ENCODE data around the gene DUSP10.

DNA sequence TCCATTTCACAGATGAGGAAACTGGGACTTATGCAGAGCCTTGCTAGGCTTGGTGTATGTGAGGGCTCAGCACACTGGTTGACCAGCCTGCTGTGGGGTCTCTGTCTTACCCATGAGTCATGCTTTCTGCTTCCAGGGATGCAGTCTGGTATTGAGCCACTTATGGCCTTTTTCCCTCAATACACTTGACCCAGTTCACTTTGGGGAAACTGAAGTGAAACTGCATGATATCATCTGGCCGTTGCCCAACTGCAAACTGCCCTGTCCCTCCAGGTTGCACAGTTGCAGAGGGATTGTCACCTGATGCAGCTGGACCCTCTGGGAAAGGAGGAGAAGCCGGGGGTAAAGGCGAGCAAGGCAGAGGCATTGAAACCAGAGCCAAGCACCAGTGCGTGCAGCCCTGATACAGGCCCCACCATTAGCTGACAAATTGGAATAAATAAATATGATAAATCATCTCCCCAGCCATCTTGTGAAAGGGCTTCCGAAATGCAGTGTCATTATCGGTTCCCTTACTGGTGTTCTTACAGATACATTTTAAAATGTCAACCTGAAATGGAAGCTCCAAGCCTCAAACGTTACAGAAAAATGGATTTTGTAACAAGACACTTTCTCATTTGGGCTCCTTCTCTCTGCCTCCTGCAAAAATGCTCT is 39.3 kb upstream of the DUSP10 start:
- TF ChIP-seq, protein P1, sequence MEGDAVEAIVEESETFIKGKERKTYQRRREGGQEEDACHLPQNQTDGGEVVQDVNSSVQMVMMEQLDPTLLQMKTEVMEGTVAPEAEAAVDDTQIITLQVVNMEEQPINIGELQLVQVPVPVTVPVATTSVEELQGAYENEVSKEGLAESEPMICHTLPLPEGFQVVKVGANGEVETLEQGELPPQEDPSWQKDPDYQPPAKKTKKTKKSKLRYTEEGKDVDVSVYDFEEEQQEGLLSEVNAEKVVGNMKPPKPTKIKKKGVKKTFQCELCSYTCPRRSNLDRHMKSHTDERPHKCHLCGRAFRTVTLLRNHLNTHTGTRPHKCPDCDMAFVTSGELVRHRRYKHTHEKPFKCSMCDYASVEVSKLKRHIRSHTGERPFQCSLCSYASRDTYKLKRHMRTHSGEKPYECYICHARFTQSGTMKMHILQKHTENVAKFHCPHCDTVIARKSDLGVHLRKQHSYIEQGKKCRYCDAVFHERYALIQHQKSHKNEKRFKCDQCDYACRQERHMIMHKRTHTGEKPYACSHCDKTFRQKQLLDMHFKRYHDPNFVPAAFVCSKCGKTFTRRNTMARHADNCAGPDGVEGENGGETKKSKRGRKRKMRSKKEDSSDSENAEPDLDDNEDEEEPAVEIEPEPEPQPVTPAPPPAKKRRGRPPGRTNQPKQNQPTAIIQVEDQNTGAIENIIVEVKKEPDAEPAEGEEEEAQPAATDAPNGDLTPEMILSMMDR (IDR thresholded peaks at IDR 0.05), result no peak
- no peak for TF ChIP-seq POLR2A (IDR thresholded peaks at IDR 0.05)

Data from prostate gland (tissue), 2 donors.